ENCODE measurements around the gene CD81. TPM values are rescaled to one million over a fixed set of nuclear protein-coding genes. Genes with fewer than 3 reads are reported as not detected.

The CD81 gene
- total RNA-seq, 4 donors from 2014 or later, result 156 to 406 (median 255) TPM

DNA sequence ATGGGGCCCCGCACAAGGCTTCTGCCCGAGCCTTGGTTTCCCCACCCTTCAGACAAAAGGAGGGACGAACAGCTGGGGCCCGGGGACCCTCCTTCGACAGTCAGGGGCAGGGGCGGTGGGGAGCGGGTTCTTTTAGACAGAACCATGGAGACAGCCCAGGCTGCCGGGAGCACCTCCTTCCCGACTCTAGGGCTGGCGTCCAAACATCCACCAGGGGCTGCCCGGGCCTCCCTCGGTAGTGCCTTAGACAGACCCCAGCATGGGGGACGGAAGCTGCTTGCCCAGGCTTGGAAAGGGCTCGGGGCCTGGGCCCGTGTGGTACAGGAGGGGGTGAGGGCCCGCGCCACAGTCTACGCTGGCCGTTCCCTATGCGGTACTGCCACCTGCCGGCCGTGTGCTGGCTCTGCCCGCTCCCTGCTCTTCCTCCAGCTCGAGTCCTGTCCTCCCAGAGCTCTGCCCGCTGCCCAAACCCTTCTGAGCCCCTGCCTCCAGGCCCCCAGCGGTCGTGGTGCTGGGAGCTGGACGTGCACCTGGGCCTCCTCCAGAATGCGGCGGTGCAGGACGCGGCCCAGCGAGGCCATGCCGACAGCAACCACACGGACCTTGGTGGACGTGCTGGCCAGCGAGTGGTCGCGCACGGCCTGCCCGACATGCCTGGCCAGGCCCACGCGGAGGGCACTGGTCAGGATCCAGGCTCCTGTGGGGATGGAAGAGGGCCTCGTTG is 43.6 kb downstream of the CD81 start:
- WGBS, 2 donors (ENCODE audit: low coverage in 1 of 2), result 15% methylated on average over 43 of the region's 44 CpGs; no CpG with 5 or more reads in 1 of the 2 donors
- Histone ChIP-seq H3K36me3 (no peaks in the 10 kb centered on the region), H3K27ac (peak overlapping the region in 1 of 4 donors; percentile 48), H3K9me3 (no peaks in the 10 kb centered on the region), H3K27me3 (peaks cover 33% of the 10 kb centered on the region), H3K4me3 (peak overlapping the region in 2 of 4 donors; percentile 3 to 19), H3K4me1 (peaks cover 6 to 15% (median 11%) of the 10 kb centered on the region in 4 donors)
- DNase-seq, result peak; percentile 73
- TF ChIP-seq POLR2AphosphoS5 (IDR thresholded peaks at IDR 0.05), result no peak
- no peak for TF ChIP-seq EP300 (IDR thresholded peaks at IDR 0.05; ENCODE audit: low read depth)
- TF ChIP-seq, protein P1, sequence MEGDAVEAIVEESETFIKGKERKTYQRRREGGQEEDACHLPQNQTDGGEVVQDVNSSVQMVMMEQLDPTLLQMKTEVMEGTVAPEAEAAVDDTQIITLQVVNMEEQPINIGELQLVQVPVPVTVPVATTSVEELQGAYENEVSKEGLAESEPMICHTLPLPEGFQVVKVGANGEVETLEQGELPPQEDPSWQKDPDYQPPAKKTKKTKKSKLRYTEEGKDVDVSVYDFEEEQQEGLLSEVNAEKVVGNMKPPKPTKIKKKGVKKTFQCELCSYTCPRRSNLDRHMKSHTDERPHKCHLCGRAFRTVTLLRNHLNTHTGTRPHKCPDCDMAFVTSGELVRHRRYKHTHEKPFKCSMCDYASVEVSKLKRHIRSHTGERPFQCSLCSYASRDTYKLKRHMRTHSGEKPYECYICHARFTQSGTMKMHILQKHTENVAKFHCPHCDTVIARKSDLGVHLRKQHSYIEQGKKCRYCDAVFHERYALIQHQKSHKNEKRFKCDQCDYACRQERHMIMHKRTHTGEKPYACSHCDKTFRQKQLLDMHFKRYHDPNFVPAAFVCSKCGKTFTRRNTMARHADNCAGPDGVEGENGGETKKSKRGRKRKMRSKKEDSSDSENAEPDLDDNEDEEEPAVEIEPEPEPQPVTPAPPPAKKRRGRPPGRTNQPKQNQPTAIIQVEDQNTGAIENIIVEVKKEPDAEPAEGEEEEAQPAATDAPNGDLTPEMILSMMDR (IDR thresholded peaks at IDR 0.05), result peak; percentile 90 to 96 (median 92)
- TF ChIP-seq POLR2A (IDR thresholded peaks at IDR 0.05), result no peak
- intact Hi-C loops (cut with DNase I; ENCODE audit: low total_unique reads), result loop anchor here (1.0 to 10.0 kb wide), 3 partner anchors 116 to 474 kb away; no protein-coding TSS in a partner anchor
- in situ Hi-C loops (cut with MboI; ENCODE audit: low pct_ligation_motif_present in 1 of 4, low pct_unique_long_range_greater_than_20kb in 1 of 4, low sequenced_read_pairs in 3 of 4), result loop anchor here in 3 of 4 donors (10.0 to 25.0 kb wide), 7 partner anchors 106 to 474 kb away; no protein-coding TSS in a partner anchor

DNA sequence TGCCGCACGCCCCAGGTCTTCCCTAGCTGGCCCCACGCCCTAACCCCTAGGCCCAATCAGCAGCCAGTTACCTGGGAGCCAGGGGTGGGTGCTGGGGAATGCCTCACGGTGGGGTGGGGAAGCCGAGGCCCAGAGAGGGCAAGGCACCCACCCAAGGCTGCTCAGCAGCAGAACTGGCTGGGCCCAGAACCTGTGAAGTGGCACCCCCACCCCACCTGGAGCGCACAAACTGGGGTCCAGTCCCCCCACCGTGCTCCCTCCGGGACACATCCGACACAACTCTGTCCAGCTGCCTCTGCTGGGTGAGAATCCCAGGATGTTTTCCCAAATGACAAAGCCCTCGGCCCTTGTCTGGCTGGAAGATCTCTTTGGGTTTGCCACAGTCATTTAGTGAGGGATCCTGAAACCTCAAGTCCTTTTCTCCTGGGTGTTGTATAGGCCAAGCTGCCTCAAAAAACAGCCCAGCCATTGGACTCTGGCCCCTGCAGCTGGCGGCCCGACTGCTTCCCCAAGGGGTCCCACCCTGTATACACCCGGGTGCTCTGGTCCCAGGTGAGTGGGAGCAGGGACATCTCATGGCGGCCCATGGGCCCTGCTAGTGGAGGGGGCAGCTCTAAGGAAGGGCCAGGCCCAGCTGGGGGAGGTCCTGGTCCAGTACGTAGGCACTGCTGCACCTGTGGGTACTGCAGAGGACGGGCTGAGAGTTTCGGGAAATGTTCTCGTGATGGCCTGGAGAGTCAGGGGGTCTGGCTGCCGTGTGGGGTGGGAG is 44.3 kb downstream of the CD81 start:
- Histone ChIP-seq H3K9me3 (no peaks in the 10 kb centered on the region), H3K36me3 (no peaks in the 10 kb centered on the region), H3K27ac (no peak overlapping the region), H3K4me3 (no peak overlapping the region), H3K4me1 (peaks cover 6 to 15% (median 11%) of the 10 kb centered on the region in 4 donors), H3K27me3 (peaks cover 40% of the 10 kb centered on the region)
- intact Hi-C loops (cut with DNase I; ENCODE audit: low total_unique reads) (loop anchor here (2.0 to 10.0 kb wide), 2 partner anchors 117 to 473 kb away; no protein-coding TSS in a partner anchor), in situ Hi-C loops (cut with MboI; ENCODE audit: low pct_ligation_motif_present in 1 of 4, low pct_unique_long_range_greater_than_20kb in 1 of 4, low sequenced_read_pairs in 3 of 4) (loop anchor here in 3 of 4 donors (10.0 to 25.0 kb wide), 7 partner anchors 107 to 473 kb away; no protein-coding TSS in a partner anchor)
- DNase-seq, result no peak
- 39% methylated on average over 19 of the region's 19 CpGs; no CpG with 5 or more reads in 1 of the 2 donors for WGBS, 2 donors (ENCODE audit: low coverage in 1 of 2)
- TF ChIP-seq, protein P1 (IDR thresholded peaks at IDR 0.05), result no peak
- TF ChIP-seq POLR2AphosphoS5 (IDR thresholded peaks at IDR 0.05) (no peak), POLR2A (IDR thresholded peaks at IDR 0.05) (no peak), EP300 (IDR thresholded peaks at IDR 0.05; ENCODE audit: low read depth) (no peak)

DNA sequence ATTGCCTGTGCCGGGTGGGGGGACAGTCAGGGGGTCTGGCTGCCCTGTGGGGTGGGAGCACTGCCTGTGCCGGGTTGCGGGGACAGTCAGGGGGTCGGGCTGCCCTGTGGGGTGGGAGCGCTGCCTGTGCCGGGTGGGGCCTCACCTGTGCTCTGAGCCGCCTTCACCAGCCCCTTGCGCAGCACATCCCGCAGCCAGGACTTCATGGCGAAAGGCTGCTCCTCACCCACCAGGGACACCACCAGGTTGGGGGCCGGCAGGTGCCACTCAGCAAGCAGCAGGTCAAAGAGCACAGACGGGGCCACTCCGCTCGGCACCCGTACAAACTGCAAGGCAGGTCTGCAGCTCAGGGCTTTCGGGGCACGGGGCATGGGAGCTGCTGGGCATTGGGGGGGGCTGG is 44.9 kb downstream of the CD81 start:
- intact Hi-C loops (cut with DNase I; ENCODE audit: low total_unique reads), result loop anchor here (2.0 to 10.0 kb wide), 2 partner anchors 117 to 473 kb away; no protein-coding TSS in a partner anchor
- H3K4me3 ChIP-seq, result no peak overlapping the region
- peaks cover 9 to 15% (median 11%) of the 10 kb centered on the region in 4 donors for H3K4me1 ChIP-seq
- no peak for TF ChIP-seq EP300 (IDR thresholded peaks at IDR 0.05; ENCODE audit: low read depth)
- TF ChIP-seq, protein P1 (IDR thresholded peaks at IDR 0.05), result no peak
- no peak for TF ChIP-seq POLR2AphosphoS5 (IDR thresholded peaks at IDR 0.05)
- TF ChIP-seq POLR2A (IDR thresholded peaks at IDR 0.05), result no peak
- 71% methylated on average over 7 of the region's 17 CpGs; no CpG with 5 or more reads in 1 of the 2 donors for WGBS, 2 donors (ENCODE audit: low coverage in 1 of 2)
- H3K27me3 ChIP-seq, result peaks cover 40% of the 10 kb centered on the region
- no peaks in the 10 kb centered on the region for H3K9me3 ChIP-seq
- H3K36me3 ChIP-seq, result no peaks in the 10 kb centered on the region
- in situ Hi-C loops (cut with MboI; ENCODE audit: low pct_ligation_motif_present in 1 of 4, low pct_unique_long_range_greater_than_20kb in 1 of 4, low sequenced_read_pairs in 3 of 4), result loop anchor here in 3 of 4 donors (10.0 to 25.0 kb wide), 7 partner anchors 107 to 473 kb away; no protein-coding TSS in a partner anchor
- no peak overlapping the region for H3K27ac ChIP-seq
- no peak for DNase-seq

All from transverse colon (tissue), 4 donors.